ENCODE results near the gene CGA.
"Not testable (repeated sequence)": the region's sequence is repeated elsewhere in the genome, so short reads cannot be mapped to it uniquely, and the experiment has no call there.

The CGA gene

DNA sequence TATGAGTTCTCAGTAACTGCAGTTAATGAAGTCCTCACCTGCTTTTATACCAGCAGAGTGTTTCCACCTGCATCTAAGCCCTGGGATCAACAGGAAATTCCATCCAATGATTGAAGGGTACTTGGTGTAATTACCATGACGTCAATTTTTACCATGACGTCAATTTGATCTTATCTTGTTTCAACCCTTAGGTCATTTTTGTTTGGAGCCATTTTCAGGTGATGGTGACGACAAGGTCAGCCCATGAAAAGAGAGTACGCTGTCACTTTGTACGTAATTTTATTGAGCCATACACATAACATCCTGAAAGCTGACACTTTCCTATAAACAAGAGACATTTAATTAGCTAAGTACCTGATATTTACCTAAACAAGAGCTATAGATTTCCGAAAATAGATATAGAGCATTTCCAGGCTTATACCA lies at the start of gene CGA:
Gene CGA, minus strand, starts transcription at position 20 of the 423 bp plus-strand sequence. CDS start 6,906 bp downstream, outside the sequence.
- DNase-seq (ENCODE audit: low spot score) = no peak

- not testable (repeated sequence) for DNase-seq (ENCODE audit: low spot score)
These were observed 45.0 kb upstream of the CGA start for GRCh38 chr6:87139927-87140326.

- peak; percentile 72 for DNase-seq (ENCODE audit: low spot score)
These were observed 44.3 kb upstream of the CGA start for GRCh38 chr6:87139236-87139635.

DNA sequence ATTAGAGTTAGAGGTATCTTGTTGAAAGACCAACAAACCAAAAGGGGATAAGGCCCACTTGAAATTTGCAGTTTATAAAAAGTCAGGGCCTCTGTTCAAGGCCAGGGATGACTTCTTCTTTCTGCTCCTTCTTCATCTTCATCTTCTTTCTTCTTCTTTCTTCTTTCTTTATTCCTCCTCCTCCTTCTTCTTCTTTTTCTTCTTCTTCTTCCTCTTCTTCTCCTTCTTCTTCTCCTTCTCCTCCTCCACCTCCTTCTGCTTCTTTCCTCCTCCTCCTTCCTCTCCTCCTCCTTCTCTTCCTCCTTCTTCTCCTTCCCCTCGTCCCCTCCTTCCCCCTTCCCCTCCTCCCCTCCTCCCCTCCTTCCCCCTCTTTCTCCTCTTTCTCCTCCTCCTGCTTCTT lies 42.1 kb upstream of the CGA start:
- DNase-seq (ENCODE audit: low spot score) = no peak

- DNase-seq (ENCODE audit: low spot score) = no peak
These were observed 32.8 kb upstream of the CGA start for GRCh38 chr6:87127737-87128136.

DNA sequence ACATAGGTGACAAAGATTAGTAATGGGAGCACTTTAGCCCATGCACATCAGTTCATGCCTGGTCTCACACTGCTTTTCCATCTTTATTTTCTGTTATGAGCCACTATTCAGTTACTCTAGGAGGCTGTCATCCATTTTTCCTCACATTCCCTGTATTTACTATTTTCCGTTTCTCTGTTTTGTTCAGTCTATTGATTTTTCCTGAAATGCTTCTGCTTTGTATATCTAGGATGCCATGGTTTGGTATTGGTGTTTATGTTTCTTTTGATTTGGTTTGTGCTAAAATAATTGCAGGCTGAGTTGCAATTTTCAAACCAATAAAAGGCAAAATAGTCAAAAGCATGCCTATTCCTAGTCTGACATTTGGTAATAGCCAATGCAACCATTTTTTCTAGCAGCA lies 31.6 kb upstream of the CGA start:
- DNase-seq (ENCODE audit: low spot score) = no peak

DNA sequence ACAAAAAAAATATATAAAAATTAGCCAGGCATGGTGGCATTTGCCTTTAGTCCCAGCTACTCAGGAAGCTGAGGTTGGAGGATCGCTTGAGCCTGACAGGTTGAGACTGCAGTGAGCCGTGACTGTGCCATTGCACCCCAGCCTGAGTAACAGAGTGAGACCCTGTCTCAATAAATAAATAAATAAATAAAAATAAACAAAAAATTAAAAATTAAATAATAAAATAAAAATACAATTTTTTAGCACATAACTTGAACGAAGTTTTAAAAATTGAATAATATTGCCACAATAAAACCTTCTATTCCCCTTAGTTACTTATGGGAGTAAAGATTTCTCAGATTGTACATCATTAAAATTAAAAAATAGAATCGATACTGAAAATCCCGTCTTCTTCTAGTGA lies 29.2 kb upstream of the CGA start:
- no peak for DNase-seq (ENCODE audit: low spot score)

- no peak for DNase-seq (ENCODE audit: low spot score)
These were observed 27.6 kb upstream of the CGA start for GRCh38 chr6:87122477-87122876.

DNA sequence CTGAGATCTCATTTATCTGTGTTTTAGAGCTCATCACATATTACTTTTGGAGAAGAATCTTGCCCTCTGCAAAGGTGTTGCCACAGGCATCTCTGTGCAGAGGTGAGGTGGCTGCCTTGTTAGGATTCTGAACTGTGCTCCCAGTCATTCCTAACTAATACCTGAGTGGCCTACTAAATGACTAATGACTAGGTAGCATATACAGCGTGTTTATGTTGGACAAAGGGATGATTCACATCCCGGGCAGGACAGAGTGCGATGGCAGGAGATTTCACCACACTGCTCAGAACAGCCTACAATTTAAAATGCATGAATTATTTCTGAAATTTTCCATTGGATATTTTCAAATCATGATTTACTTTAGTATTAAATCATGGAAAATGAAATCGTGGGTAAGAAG lies 23.1 kb upstream of the CGA start:
- DNase-seq (ENCODE audit: low spot score) = no peak

DNA sequence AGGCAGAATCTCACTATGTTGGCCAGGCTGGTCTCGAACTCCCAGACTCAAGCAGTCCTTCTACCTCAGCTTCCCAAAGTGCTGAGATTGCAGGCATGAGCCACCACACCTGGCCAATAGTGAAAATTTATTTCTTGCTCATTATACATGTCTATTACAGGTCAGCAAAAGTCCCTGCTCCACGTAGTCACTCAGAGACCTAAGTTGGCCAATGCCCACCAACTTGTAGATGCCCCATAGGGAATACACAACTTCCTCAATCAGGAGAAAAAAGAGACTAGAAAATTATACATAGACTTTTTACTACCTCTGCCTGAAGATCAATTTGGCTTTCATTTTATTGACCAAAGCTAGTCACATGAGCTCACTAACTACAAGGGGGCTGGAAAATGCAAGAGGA lies 22.0 kb upstream of the CGA start:
- no peak for DNase-seq (ENCODE audit: low spot score)

GRCh38 chr6:87115402-87116135 lies 20.7 kb upstream of the CGA start:
- no peak for DNase-seq (ENCODE audit: low spot score)

GRCh38 chr6:87110636-87111035 lies 15.7 kb upstream of the CGA start:
- DNase-seq (ENCODE audit: low spot score) = no peak

- no peak for DNase-seq (ENCODE audit: low spot score)
These were observed 10.9 kb upstream of the CGA start for GRCh38 chr6:87105823-87106222.

DNA sequence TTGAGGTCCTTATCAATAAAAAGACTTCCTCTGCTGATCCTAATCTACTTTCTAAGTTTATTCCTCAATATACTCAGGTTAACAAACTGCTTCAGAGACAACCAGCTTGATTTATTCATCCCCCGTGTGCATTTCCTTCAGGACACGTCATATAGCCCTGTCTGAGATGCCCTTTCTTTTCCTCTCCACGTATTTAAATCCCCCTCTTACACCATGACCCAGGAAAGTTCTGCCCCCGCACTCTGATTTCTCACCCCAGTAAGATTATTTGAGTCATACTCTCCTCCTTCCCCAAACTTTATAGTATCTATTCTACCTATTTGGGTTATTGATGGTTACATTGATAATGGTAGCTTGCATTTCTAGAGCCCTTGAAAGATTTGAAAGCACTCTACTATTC lies 9.8 kb upstream of the CGA start:
- no peak for DNase-seq (ENCODE audit: low spot score)

DNA sequence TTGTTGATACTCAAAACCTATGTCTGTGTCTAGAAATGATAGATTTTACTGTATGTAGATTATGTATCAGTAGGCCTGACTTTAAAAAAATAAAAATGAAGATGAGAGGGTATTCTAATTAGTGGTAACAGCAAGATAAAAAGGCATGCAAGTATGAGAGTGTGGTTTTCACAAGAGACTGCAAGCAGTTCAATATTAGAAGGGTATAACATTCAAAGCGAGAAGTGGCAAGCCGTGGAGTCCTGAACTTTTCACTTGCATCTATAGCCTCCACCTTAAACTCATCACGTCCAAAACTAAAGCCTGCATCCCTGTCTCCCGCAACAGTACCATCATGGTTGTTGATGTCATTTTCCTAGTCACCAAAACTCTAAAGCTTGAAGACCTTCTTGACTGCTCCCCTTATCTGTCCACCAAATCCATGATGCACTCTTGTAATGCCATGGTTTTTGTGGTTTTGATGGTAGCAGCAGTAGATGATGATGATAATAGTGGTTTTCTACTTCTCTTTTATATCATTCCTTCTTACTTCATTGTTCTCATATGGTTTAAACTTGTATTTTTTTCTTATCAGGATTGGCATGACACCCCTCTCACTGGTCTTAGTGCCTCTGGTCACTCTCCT lies 9.2 kb upstream of the CGA start:
- DNase-seq (ENCODE audit: low spot score) = no peak

DNA sequence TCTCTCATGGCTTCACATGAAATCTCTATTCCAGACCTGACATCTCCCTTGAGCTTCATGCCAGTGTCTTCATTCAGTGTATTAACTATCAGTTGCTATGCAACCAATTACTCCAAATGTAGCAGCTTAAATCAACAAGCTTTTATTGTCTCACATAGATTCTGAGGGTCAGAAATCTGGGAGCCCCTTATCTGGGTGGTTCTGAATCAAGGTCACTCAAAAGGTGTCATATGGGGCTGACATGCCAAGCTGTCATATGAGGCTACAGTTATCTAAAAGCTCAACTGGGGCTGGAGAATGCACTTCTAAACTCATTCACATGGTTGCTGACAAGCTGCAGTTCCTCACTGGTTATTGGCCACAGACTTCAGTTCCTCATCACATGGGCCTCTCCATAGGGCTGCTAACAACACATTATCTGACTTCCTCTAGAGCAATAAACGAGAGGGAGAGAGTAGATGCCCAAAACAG lies 7.3 kb upstream of the CGA start:
- DNase-seq (ENCODE audit: low spot score) = no peak

GRCh38 chr6:87101067-87101466 lies 6.2 kb upstream of the CGA start:
- no peak for DNase-seq (ENCODE audit: low spot score)

DNA sequence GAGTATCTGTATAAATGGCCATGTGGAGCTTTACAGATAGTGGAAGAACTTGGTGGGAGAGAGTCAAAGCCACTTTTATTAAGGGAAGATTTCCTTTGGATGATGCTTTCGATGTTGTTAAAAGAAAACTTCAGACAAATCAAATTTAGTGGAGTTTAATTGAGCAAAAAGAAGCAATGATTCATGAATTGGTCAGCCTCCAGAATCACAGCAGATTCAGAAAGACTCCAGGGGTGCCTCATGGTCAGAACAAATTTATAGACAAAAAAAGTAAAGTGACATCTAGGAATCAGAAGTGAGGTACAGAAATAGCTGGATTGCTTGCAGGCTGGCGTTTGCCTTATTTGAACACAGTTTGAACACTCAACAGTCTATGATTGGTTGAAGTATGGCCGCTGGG lies 5.3 kb upstream of the CGA start:
- no peak for DNase-seq (ENCODE audit: low spot score)

- no peak for DNase-seq (ENCODE audit: low spot score)
These were observed 4.6 kb upstream of the CGA start for GRCh38 chr6:87099472-87099871.

DNA sequence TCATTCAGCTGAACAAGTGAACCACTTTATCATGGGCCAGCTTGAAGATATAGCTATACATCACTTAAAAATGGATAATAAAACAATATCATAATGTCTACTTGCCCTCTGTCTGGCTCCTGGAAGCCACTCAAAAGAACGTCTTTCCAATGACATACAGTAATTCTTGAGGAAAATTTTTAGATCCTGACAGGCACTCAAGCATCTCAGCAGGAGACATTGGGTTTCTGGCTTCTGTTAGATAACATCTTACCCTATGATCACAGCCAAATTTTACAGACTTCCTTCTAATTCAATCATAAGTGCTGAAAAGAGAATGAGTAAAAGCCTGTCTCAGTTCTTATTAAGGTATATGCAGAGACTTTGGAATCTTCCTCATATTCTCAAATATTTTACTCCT lies 330 bp downstream of the CGA start:
- no peak for DNase-seq (ENCODE audit: low spot score)

DNA sequence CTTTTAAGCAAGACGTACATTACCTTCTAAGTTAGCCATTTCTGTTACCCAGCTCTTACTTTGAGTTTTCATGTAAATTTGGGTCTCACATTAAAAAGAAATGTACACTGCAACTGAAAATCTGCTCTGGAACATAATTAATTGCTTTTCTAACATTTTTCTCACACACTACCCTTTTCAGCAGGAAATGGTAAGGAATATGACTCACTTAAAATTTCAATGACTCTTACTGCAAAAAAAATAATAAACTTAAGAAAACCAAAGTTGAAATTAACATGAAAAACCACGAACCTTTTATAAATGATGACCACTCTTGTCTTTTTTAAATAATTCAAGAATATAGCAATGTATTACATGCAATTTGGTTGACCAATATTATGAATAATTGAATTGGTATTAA lies 1.3 kb downstream of the CGA start:
- no peak for DNase-seq (ENCODE audit: low spot score)

DNA sequence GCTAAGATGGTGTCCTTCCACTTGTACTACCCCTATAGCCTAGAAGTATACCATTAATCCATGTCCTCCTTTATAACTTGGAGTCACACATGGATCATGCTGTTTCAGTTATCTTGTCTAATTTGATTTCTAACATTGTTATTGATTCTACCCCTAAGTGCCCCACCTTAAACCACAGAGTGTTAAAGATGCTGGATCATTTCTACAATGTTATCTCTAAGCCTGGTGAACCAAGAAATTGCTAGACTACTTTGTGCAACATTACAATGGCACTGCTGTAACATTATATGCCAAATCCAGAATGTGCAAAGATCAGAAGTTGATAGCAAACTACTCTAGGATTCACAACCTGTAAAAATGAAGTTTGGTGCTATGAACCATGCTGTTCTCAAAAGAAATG lies 1.7 kb downstream of the CGA start:
- no peak for DNase-seq (ENCODE audit: low spot score)

DNA sequence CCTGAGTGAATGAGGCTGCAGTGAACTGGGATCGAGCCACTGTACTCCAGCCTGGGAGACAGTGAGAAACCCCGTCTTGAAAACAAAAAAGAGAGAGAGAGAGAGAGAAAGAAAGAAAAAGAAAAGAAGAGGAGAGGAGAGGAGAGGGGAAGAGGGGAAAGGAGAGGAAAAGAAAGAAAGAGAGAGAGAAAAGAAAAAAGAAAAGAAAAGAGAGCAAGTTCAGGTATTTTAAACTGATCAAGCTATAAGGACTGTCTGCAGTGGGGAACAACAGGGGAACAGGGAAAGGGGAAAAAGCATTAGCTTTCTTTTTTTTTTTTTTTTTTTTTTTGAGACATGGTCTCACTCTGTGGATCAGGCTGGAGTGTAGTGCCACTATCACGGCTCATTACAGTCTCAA lies 2.5 kb downstream of the CGA start:
- no peak for DNase-seq (ENCODE audit: low spot score)

DNA sequence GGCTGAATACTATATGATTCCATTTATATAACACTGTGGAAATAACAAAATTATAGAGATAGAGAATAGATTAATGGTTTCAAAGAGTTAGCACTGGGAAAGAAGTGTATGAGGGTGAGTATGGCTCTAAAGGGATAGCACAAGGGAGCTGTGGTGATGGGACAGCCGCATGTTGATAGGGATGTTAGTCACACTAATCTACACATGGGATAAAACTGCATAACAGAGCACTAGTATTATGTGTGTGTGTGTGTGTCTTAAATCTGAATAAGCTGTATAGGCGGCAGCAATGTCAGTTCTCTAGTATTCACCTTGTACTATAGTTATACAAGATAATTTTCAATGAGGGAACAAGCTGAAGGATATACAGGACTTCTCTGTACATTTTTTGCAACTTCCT lies 5.8 kb downstream of the CGA start:
- DNase-seq (ENCODE audit: low spot score) = no peak

All from CD4-positive, alpha-beta T cell treated with Interleukin-6 at 100 ng/mL for 8 hours (primary cell).